AG04449 (cell line): ENCODE measurements around the gene TP53INP2.

Experiments used
- CTCF ChIA-PET: fragments of 350-600 bp; formaldehyde crosslinking; extraction: SDS; loops from one replicate; lab custom pipeline; 2021; ENCODE audit warnings: antibody characterized with exemption; lab: Yijun Ruan, JAX
- POLR2A ChIA-PET: fragments of 400-600, 350-600 bp; formaldehyde crosslinking; extraction: SDS; loops from one replicate; lab custom pipeline; 2020; ENCODE audit warnings: antibody characterized with exemption, inconsistent platforms; lab: Yijun Ruan, JAX
- DNase-seq: peaks from one replicate; pipeline ENCODE4 v3.0.0-alpha.2; 2010; ENCODE audit warnings: low read depth, low spot score
- H3K4me3 ChIP-seq: 2 replicates; pipeline ENCODE4 v1.5.1; 2011; ENCODE audit warnings: low read depth, mild to moderate bottlenecking, control low read depth, low read length
- CTCF ChIP-seq: IDR thresholded peaks from one replicate; pipeline ENCODE4 v1.5.1; 2011; ENCODE audit warnings: mild to moderate bottlenecking, moderate library complexity, low read length, control low read depth, inconsistent platforms; ENCODE audit not compliant: insufficient read depth; ENCODE audit errors: missing control alignments

Gene TP53INP2

DNA sequence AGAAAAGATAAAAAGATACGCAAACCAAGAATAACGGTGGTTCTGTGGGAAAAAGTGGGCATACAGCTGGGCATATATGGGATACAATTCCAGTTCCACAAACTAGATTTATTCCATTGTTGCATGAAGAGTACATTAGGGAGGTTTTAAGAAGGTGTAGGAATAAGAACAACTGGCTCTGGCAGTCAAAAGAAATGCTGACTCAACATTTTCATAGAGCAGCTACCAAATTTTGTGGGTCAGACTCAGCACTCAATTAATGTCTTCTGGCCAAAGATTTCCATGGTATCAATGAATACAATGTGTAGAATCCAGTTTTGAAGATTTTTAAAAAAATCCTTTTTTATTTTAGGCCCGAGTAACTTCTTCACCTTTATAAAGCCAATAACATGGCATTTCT, 40.2 kb downstream of the TP53INP2 start:
- no peak overlapping the region for H3K4me3 ChIP-seq
- CTCF ChIA-PET, result interaction anchor here (1.4 to 2.0 kb wide), 4 partner anchors 23 to 434 kb away, joined by 3 to 5 read pairs (median 4); no protein-coding TSS in a partner anchor
- POLR2A ChIA-PET, result no interaction called here

DNA sequence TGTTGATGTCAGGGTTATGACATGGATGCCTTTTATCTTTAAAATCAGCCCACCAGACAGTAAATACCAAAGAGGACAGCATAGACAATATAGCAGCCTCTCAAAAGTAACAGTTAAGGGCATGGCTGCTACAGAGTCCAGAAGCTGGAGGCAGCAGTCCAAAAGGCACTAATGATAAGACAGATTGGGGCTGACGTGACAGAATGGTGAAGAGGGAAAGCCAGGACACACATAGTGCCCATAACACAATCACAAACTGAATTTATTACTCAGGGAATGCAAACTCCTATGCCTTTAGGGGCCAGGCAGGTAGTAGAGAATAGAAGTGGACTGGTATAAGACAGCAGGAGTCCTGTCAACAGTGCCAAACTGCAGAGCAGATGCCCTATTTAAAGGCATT, 40.7 kb downstream of the TP53INP2 start:
- ChIA-PET CTCF (interaction anchor here (0.7 to 2.0 kb wide), 5 partner anchors 23 to 434 kb away, joined by 3 to 5 read pairs (median 4); no protein-coding TSS in a partner anchor), POLR2A (no interaction called here)
- no peak overlapping the region for H3K4me3 ChIP-seq
- no peak for TF ChIP-seq CTCF
- DNase-seq, result no peak

More for the DNA sequence above, 40.2 kb downstream of the TP53INP2 start:
- DNase-seq, result no peak
- TF ChIP-seq CTCF, result no peak

DNA sequence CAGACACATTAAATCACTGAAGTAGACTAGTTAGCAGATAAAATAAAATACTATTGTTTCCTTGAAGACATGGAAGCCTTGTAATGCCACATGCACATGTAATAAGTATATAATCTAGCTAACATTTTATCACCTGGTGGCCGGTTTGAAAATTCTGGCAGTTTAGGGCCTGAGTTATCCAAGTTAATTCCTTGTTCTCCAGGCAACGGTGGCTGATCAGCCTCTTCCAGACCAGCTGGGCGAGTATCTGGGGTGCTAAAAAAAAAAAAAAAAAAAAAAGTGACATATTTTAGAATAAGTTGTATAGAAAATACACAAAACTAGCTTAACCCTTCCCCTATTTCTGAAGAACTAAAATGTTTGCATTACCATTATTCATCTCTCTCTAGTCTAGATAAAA, 42.5 kb downstream of the TP53INP2 start:
- TF ChIP-seq CTCF, result no peak
- ChIA-PET POLR2A (interaction anchor here (0.7 kb wide), 1 partner anchor 34 kb away, joined by 3 read pairs; no protein-coding TSS in a partner anchor), CTCF (interaction anchor here (2.6 kb wide), 1 partner anchor 23 kb away, joined by 14 read pairs; no protein-coding TSS in a partner anchor)
- H3K4me3 ChIP-seq, result no peak overlapping the region
- DNase-seq, result no peak

- CTCF ChIA-PET, result interaction anchor here (1.2 to 2.6 kb wide), 2 partner anchors 22 to 435 kb away, joined by 4 to 14 read pairs; no protein-coding TSS in a partner anchor
- DNase-seq, result no peak
- POLR2A ChIA-PET, result interaction anchor here (0.7 kb wide), 1 partner anchor 35 kb away, joined by 3 read pairs; no protein-coding TSS in a partner anchor
- H3K4me3 ChIP-seq, result no peak overlapping the region
- no peak for TF ChIP-seq CTCF
Measured at GRCh38 chr20:34747479-34747878, 43.3 kb downstream of the TP53INP2 start.

GRCh38 chr20:34748709-34749108, 44.6 kb downstream of the TP53INP2 start:
- ChIA-PET POLR2A (no interaction called here), CTCF (interaction anchor here (0.7 to 2.6 kb wide), 5 partner anchors 8 to 558 kb away, joined by 3 to 14 read pairs (median 3); no protein-coding TSS in a partner anchor)
- no peak for DNase-seq
- no peak for TF ChIP-seq CTCF
- no peak overlapping the region for H3K4me3 ChIP-seq

DNA sequence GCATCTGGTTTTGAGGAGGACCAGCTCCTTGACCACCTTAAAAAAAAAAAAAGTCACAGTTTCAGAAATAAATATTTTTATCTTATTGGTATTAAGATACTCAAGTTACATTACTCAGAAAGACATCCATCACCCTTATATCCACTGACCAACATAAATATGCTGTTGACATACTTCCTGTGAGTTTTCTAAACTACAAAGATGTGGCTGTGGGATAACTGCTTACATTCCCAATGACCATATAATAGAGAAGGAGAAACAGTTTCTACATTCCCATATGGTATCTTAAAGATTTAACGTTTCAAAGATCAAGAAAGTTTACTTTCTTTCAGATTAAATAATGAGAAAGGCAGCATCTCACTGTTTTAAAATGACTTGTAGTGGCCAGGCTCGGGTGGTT, 46.3 kb downstream of the TP53INP2 start:
- TF ChIP-seq CTCF, result no peak
- CTCF ChIA-PET, result interaction anchor here (2.5 kb wide), 2 partner anchors 18 to 212 kb away, joined by 8 to 15 read pairs; no protein-coding TSS in a partner anchor
- no peak for DNase-seq

More for the DNA sequence above, 46.3 kb downstream of the TP53INP2 start:
- POLR2A ChIA-PET, result no interaction called here
- H3K4me3 ChIP-seq, result no peak overlapping the region
